Hepatocyte (in vitro differentiated cells): Measurements from ENCODE around the gene NCOA6. TPM values are rescaled to one million over a fixed set of nuclear protein-coding genes. Genes with fewer than 3 reads are reported as not detected.

Experiments used
- DNase-seq: peaks from one replicate; pipeline ENCODE4 v3.0.0-alpha.2; 2016; ENCODE audit warnings: low spot score
- H2AFZ ChIP-seq: fragments of 200-600 bp; sonication (generic); 2 replicates; pipeline ENCODE4 v1.6.0; 2016; ENCODE audit warnings: antibody characterized with exemption, mild to moderate bottlenecking
- H3K27ac ChIP-seq: fragments of 200-600 bp; sonication (generic); 2 replicates; pipeline ENCODE4 v1.5.1; 2016; ENCODE audit warnings: mild to moderate bottlenecking
- H3K27me3 ChIP-seq: fragments of 200-600 bp; sonication (generic); 2 replicates; pipeline ENCODE4 v1.6.1; 2016
- H3K36me3 ChIP-seq: fragments of 200-600 bp; sonication (generic); replicated peaks from 2 replicates; pipeline ENCODE4 v1.5.1; 2016; ENCODE audit warnings: low read depth; ENCODE audit not compliant: insufficient read depth
- H3K4me1 ChIP-seq: fragments of 200-600 bp; sonication (generic); 2 replicates; pipeline ENCODE4 v1.5.1; 2016; ENCODE audit warnings: mild to moderate bottlenecking, moderate library complexity; ENCODE audit not compliant: insufficient read depth
- H3K4me2 ChIP-seq: fragments of 200-600 bp; sonication (generic); 2 replicates; pipeline ENCODE4 v1.6.0; 2016
- H3K4me3 ChIP-seq: fragments of 200-600 bp; sonication (generic); 2 replicates; pipeline ENCODE4 v1.5.1; 2016; ENCODE audit warnings: mild to moderate bottlenecking
- H3K79me2 ChIP-seq: fragments of 200-600 bp; sonication (generic); 2 replicates; pipeline ENCODE4 v1.6.0; 2017; ENCODE audit warnings: mild to moderate bottlenecking
- H3K9me2 ChIP-seq: fragments of 200-600 bp; sonication (generic); replicated peaks from 2 replicates; pipeline ENCODE4 v1.6.0; 2017; ENCODE audit warnings: mild to moderate bottlenecking; ENCODE audit not compliant: insufficient read depth
- H3K9me3 ChIP-seq: fragments of 200-600 bp; sonication (generic); 2 replicates; pipeline ENCODE4 v1.5.1; 2016; ENCODE audit warnings: low read depth, mild to moderate bottlenecking
- H4K20me1 ChIP-seq: fragments of 200-600 bp; sonication (generic); 2 replicates; pipeline ENCODE4 v1.6.0; 2016; ENCODE audit warnings: mild to moderate bottlenecking; ENCODE audit not compliant: insufficient read depth, poor library complexity, severe bottlenecking
- EZH2 ChIP-seq: fragments of 200-600 bp; sonication (generic); IDR thresholded peaks from 2 replicates; pipeline ENCODE4 v1.6.1; 2016; ENCODE audit warnings: antibody characterized with exemption, mild to moderate bottlenecking, borderline replicate concordance
- EZH2phosphoT487 ChIP-seq: fragments of 200-600 bp; sonication (generic); IDR thresholded peaks from one replicate; pipeline ENCODE4 v1.6.1; 2018; ENCODE audit warnings: antibody characterized with exemption, mild to moderate bottlenecking, low read depth, moderate library complexity; ENCODE audit not compliant: unreplicated experiment, severe bottlenecking
- WGBS: methylation state at CpG from one replicate; pipeline ENCODE4 v1.1.6; 2016; ENCODE audit warnings: low lambda C conversion rate; ENCODE audit errors: missing lambda C conversion rate; 5-methylcytosine and 5-hydroxymethylcytosine counted together
- polyA plus RNA-seq: library from polyadenylated mRNA; unstranded; fragments of >200 nt; fragmentation: Nextera tagmentation; extraction: Ambion mirVana; gene quantifications from 2 replicates; pipeline ENCODE4 v1.2.1, GENCODE V29; 2016
- total RNA-seq: library from RNA; depleted of rRNA; stranded (reverse); fragments of >200 nt; gene quantifications from 2 replicates; pipeline ENCODE4 v1.2.3, GENCODE V29; 2014
- TF ChIP-seq, protein P1 (sequence below): fragments of 200-600 bp; sonication (generic); IDR thresholded peaks from 2 replicates; pipeline ENCODE4 v1.5.1; 2016; ENCODE audit warnings: antibody characterized with exemption, mild to moderate bottlenecking; ENCODE audit not compliant: poor library complexity

NCOA6 gene
- total and polyA plus RNA-seq, 2 experiments from 2014 or later: 11.6 to 23.5 TPM

DNA sequence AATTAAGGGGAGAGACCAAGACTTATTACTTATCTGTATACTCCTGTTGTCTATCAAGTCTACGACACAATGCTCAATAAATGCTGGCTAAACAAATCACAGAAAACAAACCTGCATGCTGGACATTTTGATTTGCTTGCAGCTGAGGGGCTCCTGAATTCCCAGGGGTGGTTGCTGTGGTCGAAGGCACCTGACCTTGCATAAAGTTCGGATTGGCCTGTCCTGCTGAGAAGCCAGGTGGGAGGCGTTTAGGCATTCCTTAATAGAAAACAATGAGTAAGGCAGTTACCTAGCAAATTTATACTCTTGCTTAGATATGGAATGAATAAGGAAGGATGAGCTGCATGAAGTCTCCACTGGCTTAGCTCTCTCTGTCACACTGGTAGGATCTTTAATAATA lies 70.8 kb downstream of the NCOA6 start:
- Histone ChIP-seq H3K4me2 (no peak overlapping the region), H3K9me3 (no peaks in the 10 kb centered on the region), H3K4me1 (no peaks in the 10 kb centered on the region), H4K20me1 (no peaks in the 10 kb centered on the region), H3K9me2 (no peaks in the 10 kb centered on the region), H2AFZ (no peak overlapping the region), H3K4me3 (no peak overlapping the region), H3K27me3 (no peaks in the 10 kb centered on the region), H3K36me3 (no peaks in the 10 kb centered on the region), H3K79me2 (no peaks in the 10 kb centered on the region), H3K27ac (no peak overlapping the region)
- DNase-seq: no peak
- WGBS: 64% methylated on average over 4 of the region's 4 CpGs
- TF ChIP-seq, protein P1, sequence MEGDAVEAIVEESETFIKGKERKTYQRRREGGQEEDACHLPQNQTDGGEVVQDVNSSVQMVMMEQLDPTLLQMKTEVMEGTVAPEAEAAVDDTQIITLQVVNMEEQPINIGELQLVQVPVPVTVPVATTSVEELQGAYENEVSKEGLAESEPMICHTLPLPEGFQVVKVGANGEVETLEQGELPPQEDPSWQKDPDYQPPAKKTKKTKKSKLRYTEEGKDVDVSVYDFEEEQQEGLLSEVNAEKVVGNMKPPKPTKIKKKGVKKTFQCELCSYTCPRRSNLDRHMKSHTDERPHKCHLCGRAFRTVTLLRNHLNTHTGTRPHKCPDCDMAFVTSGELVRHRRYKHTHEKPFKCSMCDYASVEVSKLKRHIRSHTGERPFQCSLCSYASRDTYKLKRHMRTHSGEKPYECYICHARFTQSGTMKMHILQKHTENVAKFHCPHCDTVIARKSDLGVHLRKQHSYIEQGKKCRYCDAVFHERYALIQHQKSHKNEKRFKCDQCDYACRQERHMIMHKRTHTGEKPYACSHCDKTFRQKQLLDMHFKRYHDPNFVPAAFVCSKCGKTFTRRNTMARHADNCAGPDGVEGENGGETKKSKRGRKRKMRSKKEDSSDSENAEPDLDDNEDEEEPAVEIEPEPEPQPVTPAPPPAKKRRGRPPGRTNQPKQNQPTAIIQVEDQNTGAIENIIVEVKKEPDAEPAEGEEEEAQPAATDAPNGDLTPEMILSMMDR: no peak
- TF ChIP-seq EZH2 (no peak), EZH2phosphoT487 (no peak)

DNA sequence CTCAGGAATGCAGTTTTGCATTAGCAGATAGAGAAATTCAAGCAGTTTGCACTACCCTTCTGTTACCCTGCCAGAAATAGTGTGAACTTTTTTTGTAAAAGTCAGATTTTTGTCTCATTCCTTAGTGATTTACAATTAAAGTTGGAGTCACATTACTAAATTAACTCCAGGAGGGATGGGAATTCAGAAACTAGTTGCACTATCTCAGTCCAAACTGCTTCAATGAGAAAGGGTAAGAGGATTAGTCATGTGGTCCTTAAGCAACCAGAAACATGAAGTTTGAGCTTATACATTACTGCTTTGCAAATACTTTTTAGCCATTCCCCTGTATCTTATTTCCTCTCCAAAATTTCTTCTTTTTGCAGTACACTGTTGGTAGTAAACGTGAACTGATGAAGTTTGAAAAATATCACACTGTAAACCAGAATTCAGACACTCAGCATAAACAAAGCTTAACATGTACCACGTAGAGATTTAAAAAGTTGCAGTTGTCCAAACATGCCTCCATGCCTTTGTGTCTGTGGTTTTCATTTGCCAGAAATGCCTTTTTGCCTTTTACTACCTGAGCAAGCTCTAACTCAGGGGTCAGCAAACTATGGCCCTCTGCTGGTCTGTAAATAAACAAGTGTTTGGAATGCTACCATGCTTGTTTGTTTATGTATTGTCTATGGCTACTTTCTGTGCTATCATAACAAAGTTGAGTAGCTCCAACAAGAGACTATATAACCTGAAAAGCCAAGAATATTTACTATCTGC lies 71.6 kb downstream of the NCOA6 start:
- 69% methylated on average over 2 of the region's 2 CpGs for WGBS
- Histone ChIP-seq H3K36me3 (no peaks in the 10 kb centered on the region), H3K4me2 (no peak overlapping the region)

DNA sequence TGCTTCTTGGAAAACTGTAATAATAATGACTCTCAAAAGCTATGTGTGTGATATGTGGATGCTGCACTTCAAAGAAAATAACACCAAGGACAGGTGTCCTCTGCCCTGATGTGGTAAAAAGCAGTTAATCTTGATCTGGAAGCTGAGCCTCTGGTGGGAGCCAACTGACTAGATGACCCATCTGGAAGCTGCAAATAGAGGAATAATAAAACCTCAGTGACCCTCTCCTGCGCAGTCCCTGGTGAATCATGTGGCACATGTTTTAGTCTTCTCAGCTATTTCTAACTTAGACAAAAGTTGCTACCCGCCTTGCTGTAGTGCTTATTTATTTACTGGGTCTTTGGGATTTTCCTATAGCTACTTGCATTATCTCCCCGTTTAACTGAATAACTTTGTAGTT lies 74.0 kb downstream of the NCOA6 start:
- no peaks in the 10 kb centered on the region for H3K9me2 ChIP-seq
- H3K36me3 ChIP-seq: no peaks in the 10 kb centered on the region
- no peak overlapping the region for H3K27ac ChIP-seq
- no peak overlapping the region for H2AFZ ChIP-seq
- 98% methylated on average over 3 of the region's 3 CpGs for WGBS
- TF ChIP-seq, protein P1: no peak
- no peak for TF ChIP-seq EZH2
- no peak for TF ChIP-seq EZH2phosphoT487
- no peak overlapping the region for H3K4me2 ChIP-seq
- H3K4me1 ChIP-seq: no peaks in the 10 kb centered on the region
- no peak for DNase-seq
- H3K27me3 ChIP-seq: no peaks in the 10 kb centered on the region
- no peaks in the 10 kb centered on the region for H3K79me2 ChIP-seq
- no peaks in the 10 kb centered on the region for H3K9me3 ChIP-seq
- no peaks in the 10 kb centered on the region for H4K20me1 ChIP-seq
- H3K4me3 ChIP-seq: no peak overlapping the region

More for the DNA sequence above, 71.6 kb downstream of the NCOA6 start:
- Histone ChIP-seq H3K4me3 (no peak overlapping the region), H3K9me3 (no peaks in the 10 kb centered on the region), H2AFZ (no peak overlapping the region), H3K9me2 (no peaks in the 10 kb centered on the region), H3K27ac (no peak overlapping the region), H3K4me1 (no peaks in the 10 kb centered on the region), H3K27me3 (no peaks in the 10 kb centered on the region), H3K79me2 (no peaks in the 10 kb centered on the region), H4K20me1 (no peaks in the 10 kb centered on the region)
- TF ChIP-seq EZH2phosphoT487: no peak
- TF ChIP-seq EZH2: no peak
- TF ChIP-seq, protein P1: peak; percentile 8
- DNase-seq: no peak
